GM19438 (cell line): ENCODE measurements around the gene DENND4C.
A peak's percentile ranks its signal among the peaks of the same experiment; 100 is the strongest.
"Not testable (repeated sequence)": the region's sequence is repeated elsewhere in the genome, so short reads cannot be mapped to it uniquely, and the experiment has no call there.

Source experiments
- ATAC-seq: cut with Tn5 transposase; IDR thresholded peaks from one replicate; pipeline ENCODE4 v1.9.1; 2021; ENCODE audit warnings: low read depth; ENCODE audit not compliant: unreplicated experiment

DENND4C gene

DNA sequence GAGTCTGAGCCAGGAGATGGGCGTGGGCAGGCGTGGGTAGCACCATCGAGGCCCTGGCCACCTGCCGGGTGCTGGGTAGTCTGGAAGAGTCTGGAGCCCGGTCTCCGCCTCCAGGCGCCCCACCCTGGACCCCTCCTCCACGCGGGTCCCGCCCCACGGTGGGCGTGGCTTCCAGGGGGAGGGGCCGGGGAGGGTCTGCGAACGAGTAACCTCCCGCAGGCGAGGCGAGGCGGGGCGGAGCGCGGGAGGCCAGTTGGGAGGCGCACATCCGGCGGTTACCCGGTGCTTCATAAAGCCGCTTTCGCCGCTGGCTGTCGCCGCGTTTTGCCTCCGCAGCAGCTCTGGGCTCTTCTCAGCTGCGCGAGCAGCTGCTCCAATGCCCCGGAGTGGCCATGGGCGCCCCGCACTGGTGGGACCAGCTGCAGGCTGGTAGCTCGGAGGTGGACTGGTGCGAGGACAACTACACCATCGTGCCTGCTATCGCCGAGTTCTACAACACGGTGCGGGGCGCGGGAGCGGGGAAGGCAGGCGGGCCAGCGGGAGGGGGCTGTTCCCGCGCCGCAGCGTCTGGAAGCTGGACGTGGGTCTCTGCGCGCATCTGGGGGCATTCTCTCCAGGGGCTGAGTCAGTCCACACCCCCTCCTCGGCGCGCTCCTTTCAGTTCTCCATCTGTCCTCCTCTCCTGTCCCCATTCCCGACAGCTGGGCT lies 178.4 kb downstream of the DENND4C start, which contains the start of gene ACER2:
Gene ACER2 (plus strand): TSS at position 317 of the 708 bp plus-strand sequence. CDS start 76 bp downstream, at position 393.
- peak; percentile 90 for ATAC-seq

- peak; percentile 24 for ATAC-seq
Observed at GRCh38 chr9:19409401-19410194, 179.1 kb downstream of the DENND4C start.

DNA sequence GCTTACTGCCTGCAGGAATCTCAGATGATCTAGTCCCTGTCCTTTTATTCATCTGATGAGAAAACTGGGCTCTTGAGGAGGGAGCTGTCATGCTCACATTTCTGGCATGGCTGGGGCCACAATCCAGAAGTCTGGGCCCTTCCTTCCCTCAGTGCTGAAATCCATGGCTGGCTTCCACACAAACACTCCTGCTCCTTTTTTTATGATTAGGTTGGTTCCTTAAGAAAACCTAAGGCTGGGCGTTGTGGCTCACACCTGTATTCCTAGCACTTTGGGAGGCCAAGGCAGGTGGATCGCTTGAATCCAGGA lies 179.7 kb downstream of the DENND4C start:
- no peak for ATAC-seq

- no peak for ATAC-seq
Observed at GRCh38 chr9:19410594-19410993, 180.1 kb downstream of the DENND4C start.

GRCh38 chr9:19411316-19411715 lies 180.8 kb downstream of the DENND4C start:
- no peak for ATAC-seq

DNA sequence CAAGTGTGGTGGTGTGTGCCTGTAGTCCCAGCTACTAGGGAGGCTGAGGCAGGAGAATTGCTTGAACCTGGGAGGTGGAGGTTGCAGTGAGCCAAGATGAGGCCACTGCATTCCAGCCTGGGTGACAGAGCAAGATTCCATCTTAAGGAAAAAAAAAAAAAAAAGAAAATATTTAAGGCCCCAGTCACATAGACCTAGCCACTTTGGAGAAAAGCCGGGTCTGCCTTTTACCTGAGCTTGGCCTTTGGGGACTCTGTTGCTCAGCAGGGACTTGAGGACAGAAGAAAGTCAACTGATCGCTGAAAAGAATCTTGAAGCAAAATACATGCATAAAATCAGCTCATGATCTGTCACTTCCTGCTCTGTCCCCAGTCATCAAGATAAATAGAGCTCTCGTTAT lies 183.0 kb downstream of the DENND4C start:
- not testable (repeated sequence) for ATAC-seq

GRCh38 chr9:19416143-19416542 lies 185.7 kb downstream of the DENND4C start:
- ATAC-seq: no peak

GRCh38 chr9:19420877-19421276 lies 190.4 kb downstream of the DENND4C start:
- no peak for ATAC-seq
